ENCODE data around the gene LDLRAD3. TPM values are rescaled to one million over a fixed set of nuclear protein-coding genes. Genes with fewer than 3 reads are reported as not detected.

Gene LDLRAD3
- total RNA-seq, 1 donor from 2014 or later, result 10.2 TPM

GRCh38 chr11:36019722-36020121, 75.9 kb downstream of the LDLRAD3 start:
- H3K36me3 ChIP-seq (ENCODE audit: control insufficient read depth, insufficient read depth, low read length), result no peaks in the 10 kb centered on the region
- H3K27me3 ChIP-seq (ENCODE audit: control insufficient read depth, insufficient read depth, low read length), result no peaks in the 10 kb centered on the region
- TF ChIP-seq, protein P1, sequence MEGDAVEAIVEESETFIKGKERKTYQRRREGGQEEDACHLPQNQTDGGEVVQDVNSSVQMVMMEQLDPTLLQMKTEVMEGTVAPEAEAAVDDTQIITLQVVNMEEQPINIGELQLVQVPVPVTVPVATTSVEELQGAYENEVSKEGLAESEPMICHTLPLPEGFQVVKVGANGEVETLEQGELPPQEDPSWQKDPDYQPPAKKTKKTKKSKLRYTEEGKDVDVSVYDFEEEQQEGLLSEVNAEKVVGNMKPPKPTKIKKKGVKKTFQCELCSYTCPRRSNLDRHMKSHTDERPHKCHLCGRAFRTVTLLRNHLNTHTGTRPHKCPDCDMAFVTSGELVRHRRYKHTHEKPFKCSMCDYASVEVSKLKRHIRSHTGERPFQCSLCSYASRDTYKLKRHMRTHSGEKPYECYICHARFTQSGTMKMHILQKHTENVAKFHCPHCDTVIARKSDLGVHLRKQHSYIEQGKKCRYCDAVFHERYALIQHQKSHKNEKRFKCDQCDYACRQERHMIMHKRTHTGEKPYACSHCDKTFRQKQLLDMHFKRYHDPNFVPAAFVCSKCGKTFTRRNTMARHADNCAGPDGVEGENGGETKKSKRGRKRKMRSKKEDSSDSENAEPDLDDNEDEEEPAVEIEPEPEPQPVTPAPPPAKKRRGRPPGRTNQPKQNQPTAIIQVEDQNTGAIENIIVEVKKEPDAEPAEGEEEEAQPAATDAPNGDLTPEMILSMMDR (IDR thresholded peaks at IDR 0.05; ENCODE audit: insufficient read depth, low read length, poor library complexity, severe bottlenecking), result no peak
- no peak overlapping the region for H3K4me3 ChIP-seq (ENCODE audit: low read depth, low read length)
- DNase-seq (ENCODE audit: low read depth), result no peak

- DNase-seq (ENCODE audit: low read depth), result no peak
- Histone ChIP-seq H3K27me3 (ENCODE audit: control insufficient read depth, insufficient read depth, low read length) (no peaks in the 10 kb centered on the region), H3K36me3 (ENCODE audit: control insufficient read depth, insufficient read depth, low read length) (no peaks in the 10 kb centered on the region), H3K4me3 (ENCODE audit: low read depth, low read length) (no peak overlapping the region)
- TF ChIP-seq, protein P1 (IDR thresholded peaks at IDR 0.05; ENCODE audit: insufficient read depth, low read length, poor library complexity, severe bottlenecking), result no peak
Observed at GRCh38 chr11:36022882-36023281, 79.0 kb downstream of the LDLRAD3 start.

- DNase-seq (ENCODE audit: low read depth), result no peak
- Histone ChIP-seq H3K36me3 (ENCODE audit: control insufficient read depth, insufficient read depth, low read length) (no peaks in the 10 kb centered on the region), H3K27me3 (ENCODE audit: control insufficient read depth, insufficient read depth, low read length) (no peaks in the 10 kb centered on the region), H3K4me3 (ENCODE audit: low read depth, low read length) (no peak overlapping the region)
- TF ChIP-seq, protein P1 (IDR thresholded peaks at IDR 0.05; ENCODE audit: insufficient read depth, low read length, poor library complexity, severe bottlenecking), result no peak
Observed at GRCh38 chr11:36023922-36024321, 80.1 kb downstream of the LDLRAD3 start.

- Histone ChIP-seq H3K36me3 (ENCODE audit: control insufficient read depth, insufficient read depth, low read length) (no peaks in the 10 kb centered on the region), H3K27me3 (ENCODE audit: control insufficient read depth, insufficient read depth, low read length) (no peaks in the 10 kb centered on the region), H3K4me3 (ENCODE audit: low read depth, low read length) (no peak overlapping the region)
- TF ChIP-seq, protein P1 (IDR thresholded peaks at IDR 0.05; ENCODE audit: insufficient read depth, low read length, poor library complexity, severe bottlenecking), result no peak
- no peak for DNase-seq (ENCODE audit: low read depth)
Observed at GRCh38 chr11:36024716-36025115, 80.9 kb downstream of the LDLRAD3 start.

DNA sequence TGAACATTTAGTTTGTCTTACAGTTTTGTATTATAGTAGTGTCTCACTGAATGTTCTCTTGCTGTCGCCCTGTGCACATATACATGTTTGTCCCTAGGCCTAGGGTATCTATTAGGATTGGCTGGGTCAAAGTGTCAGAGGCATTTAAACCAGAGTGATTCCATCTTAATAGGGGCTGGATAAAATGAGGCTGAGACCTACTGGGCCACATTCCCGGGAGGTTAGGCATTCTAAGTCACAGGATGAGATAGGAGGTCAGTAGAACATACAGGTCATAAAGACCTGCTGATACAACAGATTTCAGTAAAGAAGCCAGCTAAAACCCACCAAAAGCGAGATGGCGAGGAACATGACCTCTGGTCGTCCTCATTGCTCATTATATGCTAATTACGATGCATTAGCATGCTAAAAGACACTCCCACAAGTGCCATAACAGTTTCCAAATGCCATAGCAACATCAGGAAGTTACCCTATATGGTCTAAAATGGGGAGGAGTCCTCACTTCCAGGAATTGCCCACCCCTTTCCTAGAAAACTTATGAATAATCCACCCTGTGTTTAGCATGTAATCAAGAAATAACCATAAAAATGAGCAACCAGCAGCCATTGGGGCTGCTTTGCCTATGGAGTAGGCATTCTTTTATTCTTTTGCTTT, 82.6 kb downstream of the LDLRAD3 start:
- Histone ChIP-seq H3K36me3 (ENCODE audit: control insufficient read depth, insufficient read depth, low read length) (no peaks in the 10 kb centered on the region), H3K4me3 (ENCODE audit: low read depth, low read length) (no peak overlapping the region), H3K27me3 (ENCODE audit: control insufficient read depth, insufficient read depth, low read length) (no peaks in the 10 kb centered on the region)
- DNase-seq (ENCODE audit: low read depth), result no peak
- TF ChIP-seq, protein P1 (IDR thresholded peaks at IDR 0.05; ENCODE audit: insufficient read depth, low read length, poor library complexity, severe bottlenecking), result no peak

- H3K36me3 ChIP-seq (ENCODE audit: control insufficient read depth, insufficient read depth, low read length), result no peaks in the 10 kb centered on the region
- no peak overlapping the region for H3K4me3 ChIP-seq (ENCODE audit: low read depth, low read length)
- H3K27me3 ChIP-seq (ENCODE audit: control insufficient read depth, insufficient read depth, low read length), result no peaks in the 10 kb centered on the region
- TF ChIP-seq, protein P1 (IDR thresholded peaks at IDR 0.05; ENCODE audit: insufficient read depth, low read length, poor library complexity, severe bottlenecking), result no peak
- DNase-seq (ENCODE audit: low read depth), result no peak
Observed at GRCh38 chr11:36027731-36028130, 83.9 kb downstream of the LDLRAD3 start.

Data from kidney epithelial cell (primary cell).